Measurements from ENCODE around the gene RAMACL.

Gene RAMACL

GRCh38 chr6:166632731-166633130 is 46.3 kb upstream of the RAMACL start:
- Histone ChIP-seq H3K4me2 (ENCODE audit: low read length) (no peak overlapping the region), H3K9ac (ENCODE audit: low read length) (no peak overlapping the region), H3K27me3 (ENCODE audit: low read depth, low read length) (peaks cover 25% of the 10 kb centered on the region), H2AFZ (ENCODE audit: low read depth, low read length) (no peak overlapping the region), H3K27ac (ENCODE audit: low read length) (no peak overlapping the region), H3K9me3 (ENCODE audit: insufficient read depth, low read length) (no peaks in the 10 kb centered on the region), H3K4me1 (ENCODE audit: low read length) (peaks cover 23% of the 10 kb centered on the region), H3K36me3 (replicated peaks; ENCODE audit: low read depth, low read length) (no peaks in the 10 kb centered on the region), H3K79me2 (ENCODE audit: low read length) (no peaks in the 10 kb centered on the region), H4K20me1 (ENCODE audit: insufficient read depth, low read length) (no peaks in the 10 kb centered on the region), H3K4me3 (ENCODE audit: low read length) (no peak overlapping the region)
- no peak for TF ChIP-seq EZH2phosphoT487 (IDR thresholded peaks at IDR 0.05; ENCODE audit: low read depth)
- TF ChIP-seq CTCF (IDR thresholded peaks at IDR 0.05; ENCODE audit: low read depth, low read length): no peak

GRCh38 chr6:166630462-166630861 is 44.0 kb upstream of the RAMACL start:
- Histone ChIP-seq H3K4me2 (ENCODE audit: low read length) (peak overlapping the region; percentile 43), H3K9me3 (ENCODE audit: insufficient read depth, low read length) (no peaks in the 10 kb centered on the region), H3K4me3 (ENCODE audit: low read length) (no peak overlapping the region), H3K36me3 (replicated peaks; ENCODE audit: low read depth, low read length) (no peaks in the 10 kb centered on the region), H3K4me1 (ENCODE audit: low read length) (peaks cover 29% of the 10 kb centered on the region), H3K27me3 (ENCODE audit: low read depth, low read length) (peaks cover 35% of the 10 kb centered on the region), H3K79me2 (ENCODE audit: low read length) (no peaks in the 10 kb centered on the region), H3K27ac (ENCODE audit: low read length) (no peak overlapping the region), H2AFZ (ENCODE audit: low read depth, low read length) (no peak overlapping the region), H4K20me1 (ENCODE audit: insufficient read depth, low read length) (no peaks in the 10 kb centered on the region), H3K9ac (ENCODE audit: low read length) (no peak overlapping the region)
- TF ChIP-seq CTCF (IDR thresholded peaks at IDR 0.05; ENCODE audit: low read depth, low read length): no peak
- no peak for TF ChIP-seq EZH2phosphoT487 (IDR thresholded peaks at IDR 0.05; ENCODE audit: low read depth)

GRCh38 chr6:166629628-166630027 is 43.1 kb upstream of the RAMACL start:
- H3K9ac ChIP-seq (ENCODE audit: low read length): no peak overlapping the region
- H3K79me2 ChIP-seq (ENCODE audit: low read length): no peaks in the 10 kb centered on the region
- no peak overlapping the region for H3K27ac ChIP-seq (ENCODE audit: low read length)
- H4K20me1 ChIP-seq (ENCODE audit: insufficient read depth, low read length): no peaks in the 10 kb centered on the region
- H2AFZ ChIP-seq (ENCODE audit: low read depth, low read length): no peak overlapping the region
- no peak for TF ChIP-seq EZH2phosphoT487 (IDR thresholded peaks at IDR 0.05; ENCODE audit: low read depth)
- no peak for TF ChIP-seq CTCF (IDR thresholded peaks at IDR 0.05; ENCODE audit: low read depth, low read length)
- no peak overlapping the region for H3K4me2 ChIP-seq (ENCODE audit: low read length)
- no peaks in the 10 kb centered on the region for H3K9me3 ChIP-seq (ENCODE audit: insufficient read depth, low read length)
- no peaks in the 10 kb centered on the region for H3K36me3 ChIP-seq (replicated peaks; ENCODE audit: low read depth, low read length)
- peaks cover 29% of the 10 kb centered on the region for H3K4me1 ChIP-seq (ENCODE audit: low read length)
- H3K27me3 ChIP-seq (ENCODE audit: low read depth, low read length): peaks cover 36% of the 10 kb centered on the region
- H3K4me3 ChIP-seq (ENCODE audit: low read length): no peak overlapping the region

GRCh38 chr6:166627875-166628801 is 41.7 kb upstream of the RAMACL start:
- Histone ChIP-seq H3K4me2 (ENCODE audit: low read length) (peak overlapping the region; percentile 90), H3K4me1 (ENCODE audit: low read length) (peaks cover 33% of the 10 kb centered on the region), H3K79me2 (ENCODE audit: low read length) (no peaks in the 10 kb centered on the region), H3K4me3 (ENCODE audit: low read length) (peak overlapping the region; percentile 87), H3K9ac (ENCODE audit: low read length) (peak overlapping the region; percentile 57), H3K27me3 (ENCODE audit: low read depth, low read length) (peaks cover 31% of the 10 kb centered on the region), H3K36me3 (replicated peaks; ENCODE audit: low read depth, low read length) (no peaks in the 10 kb centered on the region), H2AFZ (ENCODE audit: low read depth, low read length) (peak overlapping the region; percentile 52), H4K20me1 (ENCODE audit: insufficient read depth, low read length) (no peaks in the 10 kb centered on the region), H3K27ac (ENCODE audit: low read length) (peak overlapping the region; percentile 30), H3K9me3 (ENCODE audit: insufficient read depth, low read length) (no peaks in the 10 kb centered on the region)
- TF ChIP-seq EZH2phosphoT487 (IDR thresholded peaks at IDR 0.05; ENCODE audit: low read depth): no peak
- TF ChIP-seq CTCF (IDR thresholded peaks at IDR 0.05; ENCODE audit: low read depth, low read length): no peak

Measured in OCI-LY3 (cell line).